ENCODE results near the gene MCTP2.
A peak's percentile ranks its signal among the peaks of the same experiment; 100 is the strongest.

Gene MCTP2

GRCh38 chr15:94312946-94313345, 81.6 kb downstream of the MCTP2 start:
- no peak for DNase-seq
- TF ChIP-seq POLR2A (IDR thresholded peaks at IDR 0.05; ENCODE audit: low read length): no peak
- TF ChIP-seq GATA1 (IDR thresholded peaks at IDR 0.05; ENCODE audit: low read depth, low read length): no peak

GRCh38 chr15:94314639-94315038, 83.3 kb downstream of the MCTP2 start:
- no peak for TF ChIP-seq GATA1 (IDR thresholded peaks at IDR 0.05; ENCODE audit: low read depth, low read length)
- TF ChIP-seq POLR2A (IDR thresholded peaks at IDR 0.05; ENCODE audit: low read length): no peak

GRCh38 chr15:94317211-94317610, 85.8 kb downstream of the MCTP2 start:
- DNase-seq: no peak
- TF ChIP-seq GATA1 (IDR thresholded peaks at IDR 0.05; ENCODE audit: low read depth, low read length) (no peak), POLR2A (IDR thresholded peaks at IDR 0.05; ENCODE audit: low read length) (no peak)

More at GRCh38 chr15:94314639-94315038, 83.3 kb downstream of the MCTP2 start:
- no peak for DNase-seq

GRCh38 chr15:94322141-94322540, 90.8 kb downstream of the MCTP2 start:
- no peak for DNase-seq
- TF ChIP-seq POLR2A (IDR thresholded peaks at IDR 0.05; ENCODE audit: low read length): no peak
- TF ChIP-seq GATA1 (IDR thresholded peaks at IDR 0.05; ENCODE audit: low read depth, low read length): no peak

- TF ChIP-seq GATA1 (IDR thresholded peaks at IDR 0.05; ENCODE audit: low read depth, low read length) (no peak), POLR2A (IDR thresholded peaks at IDR 0.05; ENCODE audit: low read length) (no peak)
- DNase-seq: no peak
These were observed 91.7 kb downstream of the MCTP2 start for GRCh38 chr15:94323076-94323475.

- peak; percentile 73 to 80 for DNase-seq
- TF ChIP-seq GATA1 (IDR thresholded peaks at IDR 0.05; ENCODE audit: low read depth, low read length): no peak
- TF ChIP-seq POLR2A (IDR thresholded peaks at IDR 0.05; ENCODE audit: low read length): no peak
These were observed 92.9 kb downstream of the MCTP2 start for GRCh38 chr15:94324117-94324826.

GRCh38 chr15:94324835-94325767, 93.7 kb downstream of the MCTP2 start:
- DNase-seq: peak in 1 of 2 experiments; percentile 3
- no peak for TF ChIP-seq POLR2A (IDR thresholded peaks at IDR 0.05; ENCODE audit: low read length)
- TF ChIP-seq GATA1 (IDR thresholded peaks at IDR 0.05; ENCODE audit: low read depth, low read length): no peak

- DNase-seq: peak; percentile 32 to 48
- TF ChIP-seq GATA1 (IDR thresholded peaks at IDR 0.05; ENCODE audit: low read depth, low read length) (no peak), POLR2A (IDR thresholded peaks at IDR 0.05; ENCODE audit: low read length) (no peak)
These were observed 96.1 kb downstream of the MCTP2 start for GRCh38 chr15:94327356-94327936.

GRCh38 chr15:94331731-94332130, 100.4 kb downstream of the MCTP2 start:
- DNase-seq: no peak
- no peak for TF ChIP-seq POLR2A (IDR thresholded peaks at IDR 0.05; ENCODE audit: low read length)
- TF ChIP-seq GATA1 (IDR thresholded peaks at IDR 0.05; ENCODE audit: low read depth, low read length): no peak

- no peak for DNase-seq
- TF ChIP-seq GATA1 (IDR thresholded peaks at IDR 0.05; ENCODE audit: low read depth, low read length) (no peak), POLR2A (IDR thresholded peaks at IDR 0.05; ENCODE audit: low read length) (no peak)
These were observed 104.3 kb downstream of the MCTP2 start for GRCh38 chr15:94335616-94336015.

- no peak for TF ChIP-seq POLR2A (IDR thresholded peaks at IDR 0.05; ENCODE audit: low read length)
- no peak for TF ChIP-seq GATA1 (IDR thresholded peaks at IDR 0.05; ENCODE audit: low read depth, low read length)
- DNase-seq: no peak
These were observed 105.6 kb downstream of the MCTP2 start for GRCh38 chr15:94336817-94337467.

- no peak for DNase-seq
- TF ChIP-seq POLR2A (IDR thresholded peaks at IDR 0.05; ENCODE audit: low read length) (no peak), GATA1 (IDR thresholded peaks at IDR 0.05; ENCODE audit: low read depth, low read length) (no peak)
These were observed 107.0 kb downstream of the MCTP2 start for GRCh38 chr15:94338243-94338846.

GRCh38 chr15:94346282-94346681, 114.9 kb downstream of the MCTP2 start:
- no peak for TF ChIP-seq GATA1 (IDR thresholded peaks at IDR 0.05; ENCODE audit: low read depth, low read length)
- no peak for TF ChIP-seq POLR2A (IDR thresholded peaks at IDR 0.05; ENCODE audit: low read length)
- no peak for DNase-seq
